ENCODE results near the gene TRIO. TPM values are rescaled to one million over a fixed set of nuclear protein-coding genes. Genes with fewer than 3 reads are reported as not detected.

TRIO gene
- polyA plus RNA-seq, 1 experiment = 176 TPM

DNA sequence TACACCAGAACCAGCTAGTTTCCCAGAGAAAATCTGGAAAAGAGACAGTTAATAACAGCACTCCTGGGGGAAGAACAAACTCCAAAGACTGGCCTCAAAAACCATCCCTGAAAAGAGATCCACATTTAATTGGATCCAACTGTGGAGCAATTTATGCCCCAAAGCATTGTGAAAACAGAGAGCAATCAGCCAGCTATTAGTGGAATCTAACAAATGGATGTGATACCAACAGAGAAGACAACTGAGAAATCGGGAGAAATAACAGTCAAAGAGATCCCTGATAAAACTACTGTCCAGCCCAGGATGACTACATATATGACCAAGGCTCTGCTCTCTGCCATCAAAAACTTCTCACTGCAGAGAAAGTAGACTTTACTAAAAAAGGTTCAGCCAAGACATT lies 40.5 kb upstream of the TRIO start:
- Histone ChIP-seq H3K36me3 (ENCODE audit: control insufficient read depth, insufficient read depth, low read length) (no peaks in the 10 kb centered on the region), H3K4me3 (ENCODE audit: low read depth, low read length) (no peak overlapping the region), H3K27me3 (ENCODE audit: control insufficient read depth, insufficient read depth, low read length) (no peaks in the 10 kb centered on the region)
- POLR2A ChIA-PET = interaction anchor here (0.8 to 1.1 kb wide), 2 partner anchors 54 to 64 kb away, joined by 3 read pairs; no protein-coding TSS in a partner anchor
- TF ChIP-seq, protein P1, sequence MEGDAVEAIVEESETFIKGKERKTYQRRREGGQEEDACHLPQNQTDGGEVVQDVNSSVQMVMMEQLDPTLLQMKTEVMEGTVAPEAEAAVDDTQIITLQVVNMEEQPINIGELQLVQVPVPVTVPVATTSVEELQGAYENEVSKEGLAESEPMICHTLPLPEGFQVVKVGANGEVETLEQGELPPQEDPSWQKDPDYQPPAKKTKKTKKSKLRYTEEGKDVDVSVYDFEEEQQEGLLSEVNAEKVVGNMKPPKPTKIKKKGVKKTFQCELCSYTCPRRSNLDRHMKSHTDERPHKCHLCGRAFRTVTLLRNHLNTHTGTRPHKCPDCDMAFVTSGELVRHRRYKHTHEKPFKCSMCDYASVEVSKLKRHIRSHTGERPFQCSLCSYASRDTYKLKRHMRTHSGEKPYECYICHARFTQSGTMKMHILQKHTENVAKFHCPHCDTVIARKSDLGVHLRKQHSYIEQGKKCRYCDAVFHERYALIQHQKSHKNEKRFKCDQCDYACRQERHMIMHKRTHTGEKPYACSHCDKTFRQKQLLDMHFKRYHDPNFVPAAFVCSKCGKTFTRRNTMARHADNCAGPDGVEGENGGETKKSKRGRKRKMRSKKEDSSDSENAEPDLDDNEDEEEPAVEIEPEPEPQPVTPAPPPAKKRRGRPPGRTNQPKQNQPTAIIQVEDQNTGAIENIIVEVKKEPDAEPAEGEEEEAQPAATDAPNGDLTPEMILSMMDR (IDR thresholded peaks at IDR 0.05; ENCODE audit: insufficient read depth, low read depth, low read length) = no peak
- CTCF ChIA-PET = interaction anchor here (0.8 kb wide), 1 partner anchor 314 kb away, joined by 3 read pairs; no protein-coding TSS in a partner anchor
- peak; percentile 57 for DNase-seq (ENCODE audit: low read depth)

DNA sequence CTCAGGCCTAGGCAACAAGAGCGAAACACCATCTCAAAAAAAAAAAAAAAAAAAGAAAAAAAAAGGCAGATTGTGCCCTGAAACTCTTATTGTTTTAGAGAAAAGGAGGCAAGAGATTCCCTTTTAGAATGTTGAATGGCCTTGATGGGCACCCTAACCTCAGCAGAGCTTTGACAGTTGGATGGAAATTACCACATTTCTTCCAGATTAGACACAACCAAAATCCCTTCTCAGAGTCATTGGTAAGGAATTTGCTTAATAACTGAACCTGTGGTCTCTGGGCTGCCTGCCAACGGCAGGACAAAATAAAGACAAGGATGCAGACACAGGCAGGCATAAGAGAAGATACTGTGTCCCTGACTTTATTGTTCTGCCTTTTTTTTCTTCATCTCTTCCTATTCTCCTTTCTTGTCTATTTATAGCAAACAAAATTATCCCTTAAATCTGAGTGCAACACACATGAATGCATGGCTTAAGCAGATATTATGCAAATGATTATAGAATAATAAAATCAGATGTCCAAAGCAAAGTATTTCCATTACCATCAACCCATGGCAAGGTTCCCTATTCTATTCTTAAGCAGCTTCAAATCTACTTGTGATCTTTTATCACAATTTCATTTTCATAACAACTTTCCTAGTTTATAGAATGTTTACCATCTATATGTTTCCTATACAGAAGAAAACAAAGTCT lies 37.3 kb upstream of the TRIO start:
- ChIA-PET POLR2A (interaction anchor here (0.6 to 0.7 kb wide), 2 partner anchors 162 to 318 kb away, joined by 11 to 17 read pairs; no protein-coding TSS in a partner anchor), CTCF (interaction anchor here (0.7 to 1.6 kb wide), 7 partner anchors 33 to 134 kb away, joined by 3 to 6 read pairs (median 5); partner anchors contain the start of gene TRIO)
- H3K36me3 ChIP-seq (ENCODE audit: control insufficient read depth, insufficient read depth, low read length) = no peaks in the 10 kb centered on the region
- no peak overlapping the region for H3K4me3 ChIP-seq (ENCODE audit: low read depth, low read length)
- H3K27me3 ChIP-seq (ENCODE audit: control insufficient read depth, insufficient read depth, low read length) = no peaks in the 10 kb centered on the region
- DNase-seq (ENCODE audit: low read depth) = peak; percentile 70
- TF ChIP-seq, protein P1 (IDR thresholded peaks at IDR 0.05; ENCODE audit: insufficient read depth, low read depth, low read length) = no peak

DNA sequence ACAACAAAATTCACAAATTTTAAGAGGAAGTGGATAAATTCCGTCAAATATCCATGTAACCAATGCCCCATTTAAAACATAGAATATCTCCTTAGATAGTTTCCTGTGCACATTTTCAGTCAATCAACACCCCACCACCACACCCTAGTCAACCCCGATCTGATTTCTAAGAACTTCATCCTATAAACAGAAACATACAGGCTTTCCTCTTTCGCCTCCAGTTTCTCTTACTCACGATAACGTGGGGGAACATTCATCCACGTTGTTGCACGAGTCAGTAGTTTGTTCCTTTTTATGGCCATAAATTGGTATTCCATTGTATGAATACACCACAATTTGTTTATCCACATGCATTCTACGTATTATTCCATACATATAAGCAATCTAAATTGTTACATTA lies 35.6 kb upstream of the TRIO start:
- Histone ChIP-seq H3K36me3 (ENCODE audit: control insufficient read depth, insufficient read depth, low read length) (no peaks in the 10 kb centered on the region), H3K4me3 (ENCODE audit: low read depth, low read length) (no peak overlapping the region), H3K27me3 (ENCODE audit: control insufficient read depth, insufficient read depth, low read length) (no peaks in the 10 kb centered on the region)
- no peak for DNase-seq (ENCODE audit: low read depth)
- POLR2A ChIA-PET = no interaction called here
- TF ChIP-seq, protein P1 (IDR thresholded peaks at IDR 0.05; ENCODE audit: insufficient read depth, low read depth, low read length) = no peak
- CTCF ChIA-PET = interaction anchor here (0.6 to 2.9 kb wide), 12 partner anchors 13 to 163 kb away, joined by 3 to 17 read pairs (median 4); no protein-coding TSS in a partner anchor

DNA sequence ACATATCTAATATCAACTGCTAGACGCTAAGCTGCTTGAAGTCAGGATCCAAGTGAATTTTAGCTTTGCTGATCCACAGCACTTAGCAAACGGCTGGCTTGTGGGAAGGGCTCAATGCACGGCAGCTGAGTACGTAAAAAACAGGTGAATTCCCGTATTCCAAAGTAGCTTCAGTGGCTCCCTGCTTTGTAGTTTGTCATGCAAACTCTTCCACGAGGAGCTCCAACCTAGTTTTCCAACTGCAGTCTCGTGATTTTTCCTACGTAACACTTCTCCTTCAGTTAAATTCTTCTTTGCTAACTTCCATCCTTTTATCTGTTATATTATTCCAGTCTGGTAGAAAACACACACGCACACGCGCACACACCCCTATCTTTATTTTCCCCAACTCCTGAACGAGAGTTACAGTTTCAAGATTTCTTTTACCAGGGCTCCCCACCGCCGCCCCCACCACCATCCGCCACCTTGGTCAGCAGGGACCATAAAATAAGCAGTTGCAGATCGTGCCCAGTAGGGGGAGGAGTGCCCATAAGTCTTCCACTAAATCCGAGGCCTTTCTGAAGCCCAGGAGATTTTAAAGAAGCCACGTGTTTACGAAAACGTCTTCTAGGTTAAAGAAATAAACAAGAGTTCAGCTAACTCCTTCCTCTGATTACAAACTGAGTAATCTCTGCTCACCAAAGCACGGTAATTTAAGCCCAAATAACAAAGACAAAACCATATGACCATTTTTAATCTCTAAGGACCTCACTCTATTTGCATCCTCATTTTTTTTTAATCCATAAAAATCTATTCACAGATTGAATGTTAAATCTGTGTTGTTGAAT lies 34.8 kb upstream of the TRIO start:
- TF ChIP-seq, protein P1 (IDR thresholded peaks at IDR 0.05; ENCODE audit: insufficient read depth, low read depth, low read length) = peak; percentile 82
- CTCF ChIA-PET = interaction anchor here (0.6 to 2.9 kb wide), 23 partner anchors 12 to 540 kb away, joined by 3 to 17 read pairs (median 3); no protein-coding TSS in a partner anchor
- DNase-seq (ENCODE audit: low read depth) = no peak
- H3K27me3 ChIP-seq (ENCODE audit: control insufficient read depth, insufficient read depth, low read length) = no peaks in the 10 kb centered on the region
- no peak overlapping the region for H3K4me3 ChIP-seq (ENCODE audit: low read depth, low read length)
- H3K36me3 ChIP-seq (ENCODE audit: control insufficient read depth, insufficient read depth, low read length) = no peaks in the 10 kb centered on the region
- POLR2A ChIA-PET = no interaction called here

Data from BJ (cell line).